Left renal pelvis (tissue), 4 donors: ENCODE measurements around the gene JUP. TPM values are rescaled to one million over a fixed set of nuclear protein-coding genes. Genes with fewer than 3 reads are reported as not detected.
"Not testable (repeated sequence)": the region's sequence is repeated elsewhere in the genome, so short reads cannot be mapped to it uniquely, and the experiment has no call there.

Source experiments
- DNase-seq, 4 donors: peaks; one replicate each; pipeline ENCODE4 v3.0.0-alpha.2; 2013; ENCODE audit warnings: low read depth in 4 of 4, low spot score in 3 of 4
- polyA plus RNA-seq, 4 donors: library from polyadenylated mRNA; unstranded; fragments of 120-200 nt; gene quantifications; one replicate each; pipeline ENCODE4 v1.2.1, GENCODE V29; 2013; ENCODE audit not compliant: insufficient read length in 4 of 4

The JUP gene
- polyA plus RNA-seq, 4 donors, result 74.9 to 239 (median 187) TPM

- DNase-seq, result no peak
These were observed 4.4 kb downstream of the JUP start for GRCh38 chr17:41782142-41782541.

- no peak for DNase-seq
These were observed 5.0 kb downstream of the JUP start for GRCh38 chr17:41781404-41782110.

- DNase-seq, result no peak
These were observed 6.6 kb downstream of the JUP start for GRCh38 chr17:41779954-41780353.

- DNase-seq, result peak in 1 of 4 donors; percentile 70
These were observed 8.8 kb downstream of the JUP start for GRCh38 chr17:41777574-41778188.

- DNase-seq, result peak in 1 of 4 donors; percentile 60
These were observed 9.3 kb downstream of the JUP start for GRCh38 chr17:41777157-41777573.

GRCh38 chr17:41776262-41776900 is 10.1 kb downstream of the JUP start:
- DNase-seq, result not testable (repeated sequence)

GRCh38 chr17:41775394-41776226 is 10.9 kb downstream of the JUP start:
- no peak for DNase-seq

- no peak for DNase-seq
These were observed 12.7 kb downstream of the JUP start for GRCh38 chr17:41773731-41774193.

- DNase-seq, result peak in 2 of 4 donors; percentile 43 to 65
These were observed 13.3 kb downstream of the JUP start for GRCh38 chr17:41773190-41773588.

GRCh38 chr17:41772586-41773189 is 13.8 kb downstream of the JUP start:
- DNase-seq, result no peak

GRCh38 chr17:41772218-41772585 is 14.3 kb downstream of the JUP start:
- DNase-seq, result peak in 1 of 4 donors; percentile 50

GRCh38 chr17:41771389-41772206 is 14.9 kb downstream of the JUP start:
- DNase-seq, result no peak

GRCh38 chr17:41769985-41770384 is 16.5 kb downstream of the JUP start:
- DNase-seq, result no peak

- no peak for DNase-seq
These were observed 17.1 kb downstream of the JUP start for GRCh38 chr17:41769346-41769862.

- DNase-seq, result no peak
These were observed 17.7 kb downstream of the JUP start for GRCh38 chr17:41768682-41769288.

- no peak for DNase-seq
These were observed 19.0 kb downstream of the JUP start for GRCh38 chr17:41767324-41768042.

GRCh38 chr17:41766135-41766534 is 20.4 kb downstream of the JUP start:
- no peak for DNase-seq

- no peak for DNase-seq
These were observed 23.2 kb downstream of the JUP start for GRCh38 chr17:41763327-41763726.
